ENCODE results near the gene PYM1. TPM values are rescaled to one million over a fixed set of nuclear protein-coding genes. Genes with fewer than 3 reads are reported as not detected.
A peak's percentile ranks its signal among the peaks of the same experiment; 100 is the strongest.

The PYM1 gene
- total RNA-seq, 1 donor from 2014 or later: 34.0 TPM

DNA sequence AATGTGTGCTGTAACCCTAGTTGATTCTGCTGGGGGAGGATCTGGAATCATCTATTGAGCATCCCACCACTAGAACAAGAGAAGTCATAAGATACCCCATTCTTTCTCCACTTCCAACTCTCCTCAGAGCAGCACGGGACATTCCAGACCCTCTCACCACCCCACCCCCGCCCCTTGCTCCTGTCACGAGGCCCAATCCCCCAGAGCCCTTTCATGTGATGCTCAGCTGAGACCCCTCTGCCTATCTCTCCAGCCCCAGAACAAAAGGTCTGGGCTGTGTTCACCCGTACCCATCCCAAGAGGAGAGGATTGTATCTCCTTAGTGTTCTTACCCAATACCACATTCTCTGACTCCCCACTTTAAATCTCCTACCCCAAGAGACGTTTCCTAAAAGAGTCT is 37.5 kb upstream of the PYM1 start:
- H3K27me3 ChIP-seq (ENCODE audit: control insufficient read depth, insufficient read depth, low read length): no peaks in the 10 kb centered on the region
- no peak for FAIRE-seq
- no peak overlapping the region for H3K4me3 ChIP-seq (ENCODE audit: low read depth, low read length)
- TF ChIP-seq, protein P1, sequence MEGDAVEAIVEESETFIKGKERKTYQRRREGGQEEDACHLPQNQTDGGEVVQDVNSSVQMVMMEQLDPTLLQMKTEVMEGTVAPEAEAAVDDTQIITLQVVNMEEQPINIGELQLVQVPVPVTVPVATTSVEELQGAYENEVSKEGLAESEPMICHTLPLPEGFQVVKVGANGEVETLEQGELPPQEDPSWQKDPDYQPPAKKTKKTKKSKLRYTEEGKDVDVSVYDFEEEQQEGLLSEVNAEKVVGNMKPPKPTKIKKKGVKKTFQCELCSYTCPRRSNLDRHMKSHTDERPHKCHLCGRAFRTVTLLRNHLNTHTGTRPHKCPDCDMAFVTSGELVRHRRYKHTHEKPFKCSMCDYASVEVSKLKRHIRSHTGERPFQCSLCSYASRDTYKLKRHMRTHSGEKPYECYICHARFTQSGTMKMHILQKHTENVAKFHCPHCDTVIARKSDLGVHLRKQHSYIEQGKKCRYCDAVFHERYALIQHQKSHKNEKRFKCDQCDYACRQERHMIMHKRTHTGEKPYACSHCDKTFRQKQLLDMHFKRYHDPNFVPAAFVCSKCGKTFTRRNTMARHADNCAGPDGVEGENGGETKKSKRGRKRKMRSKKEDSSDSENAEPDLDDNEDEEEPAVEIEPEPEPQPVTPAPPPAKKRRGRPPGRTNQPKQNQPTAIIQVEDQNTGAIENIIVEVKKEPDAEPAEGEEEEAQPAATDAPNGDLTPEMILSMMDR (IDR thresholded peaks at IDR 0.05; ENCODE audit: insufficient read depth, low read length, severe bottlenecking): no peak
- no peak for DNase-seq (ENCODE audit: low read depth)
- no peaks in the 10 kb centered on the region for H3K36me3 ChIP-seq (ENCODE audit: control insufficient read depth, insufficient read depth, low read length)

DNA sequence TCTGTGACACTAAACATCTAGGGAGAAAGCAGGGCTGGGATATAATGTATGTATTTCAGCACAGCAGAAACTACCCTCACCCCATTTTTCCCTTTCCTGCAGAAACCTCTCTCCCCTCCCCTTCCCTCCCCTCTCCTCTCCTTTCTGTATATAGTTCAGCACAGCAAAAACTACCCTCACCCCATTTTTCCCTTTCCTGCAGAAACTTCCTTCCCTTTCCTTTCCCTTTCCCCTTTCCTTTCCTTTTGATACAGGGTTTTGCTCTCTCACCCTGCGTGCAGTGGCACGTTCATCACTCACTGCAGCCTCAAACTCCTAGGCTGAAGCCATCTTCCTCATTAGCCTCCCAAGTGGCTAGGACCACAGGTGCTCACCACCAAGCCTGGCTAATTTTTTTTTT is 36.1 kb upstream of the PYM1 start:
- FAIRE-seq: no peak
- DNase-seq (ENCODE audit: low read depth): no peak
- TF ChIP-seq, protein P1 (IDR thresholded peaks at IDR 0.05; ENCODE audit: insufficient read depth, low read length, severe bottlenecking): no peak
- H3K27me3 ChIP-seq (ENCODE audit: control insufficient read depth, insufficient read depth, low read length): no peaks in the 10 kb centered on the region
- H3K36me3 ChIP-seq (ENCODE audit: control insufficient read depth, insufficient read depth, low read length): no peaks in the 10 kb centered on the region
- no peak overlapping the region for H3K4me3 ChIP-seq (ENCODE audit: low read depth, low read length)

DNA sequence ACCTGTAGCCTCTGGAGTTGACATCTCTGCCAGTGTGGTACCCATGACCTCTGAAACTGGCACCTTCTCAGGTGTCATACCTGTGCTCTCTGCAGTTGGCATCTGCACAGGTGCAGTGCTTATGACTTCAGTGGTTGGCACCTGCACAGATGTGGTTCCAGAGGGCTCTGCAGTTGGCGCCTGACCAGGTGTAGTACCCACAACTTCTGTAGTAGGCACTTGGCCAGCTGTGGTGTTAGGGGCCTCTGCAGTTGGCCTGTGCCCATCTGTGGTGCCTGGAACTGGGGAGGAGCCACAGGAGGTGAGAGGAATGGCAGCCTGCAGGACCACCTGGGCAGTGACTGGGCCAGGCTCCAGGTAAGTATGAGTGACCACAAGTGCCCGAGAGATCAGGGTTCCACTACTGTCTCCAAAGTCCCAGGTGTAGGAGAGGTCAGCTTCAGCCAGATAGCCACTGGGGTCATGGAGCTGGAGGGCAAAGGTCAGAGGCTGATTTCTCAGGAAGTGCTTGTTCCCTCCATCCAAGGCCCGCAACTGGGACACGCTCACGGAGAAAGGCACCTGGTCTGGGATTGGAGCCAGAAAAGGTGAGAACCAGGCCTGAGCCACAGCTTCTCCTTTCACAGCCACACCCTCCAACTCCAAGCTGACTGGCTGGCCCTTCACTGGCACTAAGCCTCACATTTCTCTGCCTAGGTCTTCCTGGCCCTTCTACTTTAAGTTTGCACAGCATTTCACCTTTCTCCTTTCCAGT is 29.6 kb upstream of the PYM1 start:
- TF ChIP-seq, protein P1 (IDR thresholded peaks at IDR 0.05; ENCODE audit: insufficient read depth, low read length, severe bottlenecking): no peak
- no peak for FAIRE-seq
- peak; percentile 51 for DNase-seq (ENCODE audit: low read depth)

DNA sequence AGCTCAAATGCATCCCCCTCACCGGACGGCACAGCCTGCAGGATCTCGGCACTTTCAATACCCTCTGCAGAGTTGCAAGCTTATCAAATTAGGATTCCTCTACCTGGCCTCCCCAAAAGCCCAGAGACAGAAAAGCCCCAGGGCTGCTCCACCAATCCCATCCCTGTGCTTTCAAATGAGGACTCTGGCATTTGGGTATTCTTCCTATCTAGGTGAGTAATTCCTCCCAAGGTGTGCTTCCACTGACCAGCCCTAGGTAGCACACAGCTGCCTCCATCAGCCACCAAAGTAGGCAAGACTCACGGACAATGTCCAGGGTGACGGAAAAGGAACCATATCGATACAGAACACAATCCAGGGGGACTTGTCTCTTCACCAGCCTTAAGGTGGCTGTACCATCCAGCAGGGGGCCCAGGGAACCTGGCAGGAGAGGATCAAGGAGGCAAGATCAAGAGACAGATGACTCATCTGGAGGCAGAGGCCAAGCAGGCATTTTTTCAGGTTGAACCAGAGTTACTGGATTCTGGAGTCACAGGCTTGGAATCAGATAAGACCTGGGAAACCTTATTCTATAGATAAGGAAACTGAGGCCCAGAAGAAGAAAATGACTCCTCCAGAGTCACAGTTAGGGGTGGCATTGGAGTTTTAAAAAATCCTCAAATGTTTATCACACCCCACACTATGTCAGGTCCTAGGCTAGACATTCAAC is 28.3 kb upstream of the PYM1 start:
- DNase-seq (ENCODE audit: low read depth): peak; percentile 93
- Histone ChIP-seq H3K36me3 (ENCODE audit: control insufficient read depth, insufficient read depth, low read length) (peaks cover 22% of the 10 kb centered on the region), H3K4me3 (ENCODE audit: low read depth, low read length) (no peak overlapping the region), H3K27me3 (ENCODE audit: control insufficient read depth, insufficient read depth, low read length) (no peaks in the 10 kb centered on the region)
- FAIRE-seq: peak; percentile 50
- TF ChIP-seq, protein P1 (IDR thresholded peaks at IDR 0.05; ENCODE audit: insufficient read depth, low read length, severe bottlenecking): peak; percentile 72

More for the DNA sequence above, 29.6 kb upstream of the PYM1 start:
- Histone ChIP-seq H3K27me3 (ENCODE audit: control insufficient read depth, insufficient read depth, low read length) (no peaks in the 10 kb centered on the region), H3K36me3 (ENCODE audit: control insufficient read depth, insufficient read depth, low read length) (peaks cover 10% of the 10 kb centered on the region), H3K4me3 (ENCODE audit: low read depth, low read length) (no peak overlapping the region)

DNA sequence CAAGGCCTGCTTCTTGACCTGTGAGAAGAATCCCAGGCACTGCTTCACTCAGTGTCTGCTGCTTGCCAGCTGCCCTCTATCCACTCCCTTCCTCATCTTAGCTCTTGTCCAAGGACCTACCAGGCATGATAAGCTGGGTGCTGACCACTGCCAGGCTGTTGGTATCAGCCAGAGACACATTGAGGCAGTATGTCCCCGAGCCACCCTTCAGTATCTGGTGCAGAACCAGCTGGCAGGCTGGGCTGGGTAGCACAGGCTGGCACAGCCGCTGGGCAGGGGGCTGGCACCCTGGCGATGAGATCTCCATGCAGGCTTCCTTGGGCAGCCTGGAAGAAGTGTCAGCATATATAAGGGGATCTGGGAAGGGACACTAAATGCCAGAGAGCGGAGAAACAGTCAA is 27.6 kb upstream of the PYM1 start:
- peaks cover 24% of the 10 kb centered on the region for H3K36me3 ChIP-seq (ENCODE audit: control insufficient read depth, insufficient read depth, low read length)
- H3K27me3 ChIP-seq (ENCODE audit: control insufficient read depth, insufficient read depth, low read length): no peaks in the 10 kb centered on the region
- FAIRE-seq: no peak

More for the DNA sequence above, 27.6 kb upstream of the PYM1 start:
- DNase-seq (ENCODE audit: low read depth): no peak
- H3K4me3 ChIP-seq (ENCODE audit: low read depth, low read length): no peak overlapping the region
- TF ChIP-seq, protein P1 (IDR thresholded peaks at IDR 0.05; ENCODE audit: insufficient read depth, low read length, severe bottlenecking): no peak
